ENCODE data around the gene SLC22A23.

Gene SLC22A23

DNA sequence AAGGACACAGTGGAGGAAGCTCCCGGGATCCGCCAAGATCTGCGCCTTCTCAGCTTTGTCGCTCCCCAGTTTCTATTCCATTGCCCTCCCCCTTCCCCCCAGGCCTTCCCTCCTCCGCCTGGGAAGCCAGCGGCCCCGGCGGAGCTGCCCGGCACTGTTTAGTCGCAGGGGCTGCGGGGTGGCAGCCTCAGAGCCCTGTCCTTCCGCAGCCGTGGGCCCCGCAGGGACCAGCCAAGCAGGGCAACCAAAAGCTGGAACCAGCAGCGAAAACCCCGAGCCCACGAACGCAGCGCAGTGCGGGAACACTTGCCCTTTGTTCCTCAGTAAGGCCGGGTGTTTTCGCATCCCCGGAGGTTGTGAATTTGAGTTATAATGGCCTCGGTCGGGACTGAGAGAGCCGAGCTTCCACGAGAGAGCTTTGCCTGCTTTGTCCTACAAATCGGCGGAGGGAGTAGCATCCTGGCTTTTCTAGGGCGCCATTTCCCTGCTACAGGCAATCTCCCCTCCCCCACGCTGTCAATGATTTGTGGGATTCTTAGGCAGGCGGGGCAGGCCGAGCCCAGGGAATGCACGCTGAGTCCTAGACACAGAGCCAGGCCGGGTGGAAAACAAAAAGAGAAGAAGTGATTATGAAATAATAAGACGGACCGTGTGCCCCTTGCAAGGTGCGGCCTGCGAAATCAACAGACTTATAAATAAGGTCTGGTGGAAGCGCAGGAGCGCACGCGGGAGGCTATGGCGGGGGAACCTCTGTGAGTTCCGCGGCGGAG is 225.4 kb downstream of the SLC22A23 start:
- ATAC-seq (ENCODE audit: low read depth) (peak; percentile 74), DNase-seq (ENCODE audit: low spot score) (no peak)
- Histone ChIP-seq H3K4me3 (ENCODE audit: severe bottlenecking) (peak overlapping the region; percentile 36), H3K27me3 (ENCODE audit: insufficient read depth, poor library complexity, severe bottlenecking) (peaks cover 42% of the 10 kb centered on the region), H3K9me3 (ENCODE audit: severe bottlenecking) (no peaks in the 10 kb centered on the region), H3K36me3 (ENCODE audit: low read depth) (no peaks in the 10 kb centered on the region), H3K4me1 (ENCODE audit: insufficient read depth, poor library complexity, severe bottlenecking) (no peaks in the 10 kb centered on the region), H3K27ac (ENCODE audit: poor library complexity, severe bottlenecking) (no peak overlapping the region)
- TF ChIP-seq, protein P1, sequence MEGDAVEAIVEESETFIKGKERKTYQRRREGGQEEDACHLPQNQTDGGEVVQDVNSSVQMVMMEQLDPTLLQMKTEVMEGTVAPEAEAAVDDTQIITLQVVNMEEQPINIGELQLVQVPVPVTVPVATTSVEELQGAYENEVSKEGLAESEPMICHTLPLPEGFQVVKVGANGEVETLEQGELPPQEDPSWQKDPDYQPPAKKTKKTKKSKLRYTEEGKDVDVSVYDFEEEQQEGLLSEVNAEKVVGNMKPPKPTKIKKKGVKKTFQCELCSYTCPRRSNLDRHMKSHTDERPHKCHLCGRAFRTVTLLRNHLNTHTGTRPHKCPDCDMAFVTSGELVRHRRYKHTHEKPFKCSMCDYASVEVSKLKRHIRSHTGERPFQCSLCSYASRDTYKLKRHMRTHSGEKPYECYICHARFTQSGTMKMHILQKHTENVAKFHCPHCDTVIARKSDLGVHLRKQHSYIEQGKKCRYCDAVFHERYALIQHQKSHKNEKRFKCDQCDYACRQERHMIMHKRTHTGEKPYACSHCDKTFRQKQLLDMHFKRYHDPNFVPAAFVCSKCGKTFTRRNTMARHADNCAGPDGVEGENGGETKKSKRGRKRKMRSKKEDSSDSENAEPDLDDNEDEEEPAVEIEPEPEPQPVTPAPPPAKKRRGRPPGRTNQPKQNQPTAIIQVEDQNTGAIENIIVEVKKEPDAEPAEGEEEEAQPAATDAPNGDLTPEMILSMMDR (IDR thresholded peaks at IDR 0.05; ENCODE audit: poor library complexity, severe bottlenecking), result no peak

- ATAC-seq (ENCODE audit: low read depth) (no peak), DNase-seq (ENCODE audit: low spot score) (no peak)
- no peaks in the 10 kb centered on the region for H3K36me3 ChIP-seq (ENCODE audit: low read depth)
- H3K4me3 ChIP-seq (ENCODE audit: severe bottlenecking), result peak overlapping the region; percentile 36
- H3K4me1 ChIP-seq (ENCODE audit: insufficient read depth, poor library complexity, severe bottlenecking), result no peaks in the 10 kb centered on the region
- peaks cover 48% of the 10 kb centered on the region for H3K27me3 ChIP-seq (ENCODE audit: insufficient read depth, poor library complexity, severe bottlenecking)
- no peaks in the 10 kb centered on the region for H3K9me3 ChIP-seq (ENCODE audit: severe bottlenecking)
- no peak overlapping the region for H3K27ac ChIP-seq (ENCODE audit: poor library complexity, severe bottlenecking)
- TF ChIP-seq, protein P1 (IDR thresholded peaks at IDR 0.05; ENCODE audit: poor library complexity, severe bottlenecking), result no peak
These were observed 226.0 kb downstream of the SLC22A23 start for GRCh38 chr6:3230900-3231246.

GRCh38 chr6:3230256-3230882 is 226.5 kb downstream of the SLC22A23 start:
- no peak for DNase-seq (ENCODE audit: low spot score)
- Histone ChIP-seq H3K9me3 (ENCODE audit: severe bottlenecking) (no peaks in the 10 kb centered on the region), H3K4me3 (ENCODE audit: severe bottlenecking) (no peak overlapping the region), H3K27ac (ENCODE audit: poor library complexity, severe bottlenecking) (no peak overlapping the region), H3K27me3 (ENCODE audit: insufficient read depth, poor library complexity, severe bottlenecking) (peaks cover 48% of the 10 kb centered on the region), H3K36me3 (ENCODE audit: low read depth) (no peaks in the 10 kb centered on the region), H3K4me1 (ENCODE audit: insufficient read depth, poor library complexity, severe bottlenecking) (no peaks in the 10 kb centered on the region)
- TF ChIP-seq, protein P1 (IDR thresholded peaks at IDR 0.05; ENCODE audit: poor library complexity, severe bottlenecking), result no peak
- ATAC-seq (ENCODE audit: low read depth), result no peak

- no peak for ATAC-seq (ENCODE audit: low read depth)
- H3K27me3 ChIP-seq (ENCODE audit: insufficient read depth, poor library complexity, severe bottlenecking), result peaks cover 48% of the 10 kb centered on the region
- DNase-seq (ENCODE audit: low spot score), result no peak
These were observed 227.2 kb downstream of the SLC22A23 start for GRCh38 chr6:3229566-3230178.

More at GRCh38 chr6:3229566-3230178, 227.2 kb downstream of the SLC22A23 start:
- Histone ChIP-seq H3K27ac (ENCODE audit: poor library complexity, severe bottlenecking) (no peak overlapping the region), H3K9me3 (ENCODE audit: severe bottlenecking) (no peaks in the 10 kb centered on the region), H3K4me3 (ENCODE audit: severe bottlenecking) (no peak overlapping the region), H3K4me1 (ENCODE audit: insufficient read depth, poor library complexity, severe bottlenecking) (no peaks in the 10 kb centered on the region), H3K36me3 (ENCODE audit: low read depth) (no peaks in the 10 kb centered on the region)
- TF ChIP-seq, protein P1 (IDR thresholded peaks at IDR 0.05; ENCODE audit: poor library complexity, severe bottlenecking), result no peak

Data from RWPE2 (cell line).